ENCODE results near the gene GPATCH8. TPM values are rescaled to one million over a fixed set of nuclear protein-coding genes. Genes with fewer than 3 reads are reported as not detected.

The GPATCH8 gene
- total RNA-seq, 1 experiment from 2014 or later = 51.5 TPM

DNA sequence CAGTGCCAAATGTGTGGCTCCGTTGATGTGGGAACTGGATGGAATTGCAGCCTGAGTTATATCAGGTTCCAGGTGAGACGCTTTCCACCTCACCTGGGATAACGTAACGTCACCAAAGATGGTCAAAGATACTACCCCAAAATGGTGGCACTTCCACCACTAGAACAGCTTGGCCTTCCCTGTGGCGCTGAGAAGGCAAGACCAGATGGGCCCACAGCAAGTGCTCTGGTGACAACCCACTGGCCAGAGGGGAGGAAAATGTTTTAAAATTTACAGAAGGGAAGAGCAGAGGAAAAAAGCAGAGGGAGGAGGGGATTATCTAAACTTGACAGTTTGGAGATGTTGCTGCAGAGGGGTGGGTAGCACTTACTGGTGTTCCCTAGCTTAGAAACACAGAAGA is 106.3 kb downstream of the GPATCH8 start:
- Histone ChIP-seq H2BK12ac (ENCODE audit: insufficient read length, low read depth, low read length) (no peak overlapping the region), H3T11ph (ENCODE audit: low read length) (no peak overlapping the region), H2BK20ac (ENCODE audit: low read depth, low read length, poor library complexity, severe bottlenecking) (no peak overlapping the region), H3K56ac (ENCODE audit: insufficient read length, low read depth, low read length) (no peak overlapping the region), H4K5ac (ENCODE audit: insufficient read length, low read depth, low read length) (no peak overlapping the region), H2BK5ac (ENCODE audit: insufficient read length, low read length) (no peak overlapping the region), H3K27me3 (ENCODE audit: insufficient read depth, low read length) (no peaks in the 10 kb centered on the region), H3K23ac (ENCODE audit: insufficient read length, low read depth, low read length) (no peak overlapping the region), H3K4ac (ENCODE audit: low read depth, low read length) (no peak overlapping the region), H4K91ac (ENCODE audit: insufficient read length, low read depth, low read length) (no peak overlapping the region), H3K79me2 (ENCODE audit: insufficient read depth, low read length) (no peaks in the 10 kb centered on the region), H2AFZ (ENCODE audit: low read length) (no peak overlapping the region), H3K4me2 (ENCODE audit: insufficient read depth, insufficient read length, low read length) (no peak overlapping the region), H3K18ac (ENCODE audit: insufficient read length, low read depth, low read length) (no peak overlapping the region), H4K20me1 (ENCODE audit: control insufficient read depth, insufficient read depth, insufficient read length) (no peaks in the 10 kb centered on the region), H3K9ac (ENCODE audit: extremely low read depth, insufficient read length, low read length) (no peak overlapping the region), H3K4me1 (ENCODE audit: insufficient read depth, low read length) (no peaks in the 10 kb centered on the region), H3K14ac (ENCODE audit: insufficient read depth, low read length) (no peak overlapping the region), H3K27ac (ENCODE audit: insufficient read length, low read depth, low read length) (no peak overlapping the region), H3K9me3 (ENCODE audit: control insufficient read depth, low read depth, low read length) (no peaks in the 10 kb centered on the region), H3K23me2 (ENCODE audit: insufficient read length, low read depth, low read length, poor library complexity, severe bottlenecking) (no peaks in the 10 kb centered on the region), H2BK15ac (ENCODE audit: low read depth, low read length) (no peak overlapping the region), H3K79me1 (ENCODE audit: insufficient read depth, low read depth, low read length, poor library complexity, severe bottlenecking) (no peaks in the 10 kb centered on the region), H4K8ac (replicated peaks; ENCODE audit: insufficient read length, low read depth, low read length) (no peak overlapping the region), H2AK5ac (ENCODE audit: insufficient read length, low read length) (no peak overlapping the region), H2BK120ac (ENCODE audit: low read depth, low read length, poor library complexity, severe bottlenecking) (no peak overlapping the region)
- Mint-ChIP-seq H3K36me3 (ENCODE audit: insufficient read depth in 1 of 3, low read depth in 3 of 3) (peaks cover 25 to 49% (median 46%) of the 10 kb centered on the region in 3 experiments; a peak in 6 of 7 replicates), H3K9me3 (no peaks in the 10 kb centered on the region; a peak in 1 of 5 replicates), H3K27ac (peak overlapping the region in 1 of 3 experiments; percentile 62; a peak in 2 of 7 replicates), H3K27me3 (ENCODE audit: low read depth) (peaks cover 1% of the 10 kb centered on the region), H3K4me3 (no peak overlapping the region), H3K4me1 (no peaks in the 10 kb centered on the region)
- TF ChIP-seq, protein P1, sequence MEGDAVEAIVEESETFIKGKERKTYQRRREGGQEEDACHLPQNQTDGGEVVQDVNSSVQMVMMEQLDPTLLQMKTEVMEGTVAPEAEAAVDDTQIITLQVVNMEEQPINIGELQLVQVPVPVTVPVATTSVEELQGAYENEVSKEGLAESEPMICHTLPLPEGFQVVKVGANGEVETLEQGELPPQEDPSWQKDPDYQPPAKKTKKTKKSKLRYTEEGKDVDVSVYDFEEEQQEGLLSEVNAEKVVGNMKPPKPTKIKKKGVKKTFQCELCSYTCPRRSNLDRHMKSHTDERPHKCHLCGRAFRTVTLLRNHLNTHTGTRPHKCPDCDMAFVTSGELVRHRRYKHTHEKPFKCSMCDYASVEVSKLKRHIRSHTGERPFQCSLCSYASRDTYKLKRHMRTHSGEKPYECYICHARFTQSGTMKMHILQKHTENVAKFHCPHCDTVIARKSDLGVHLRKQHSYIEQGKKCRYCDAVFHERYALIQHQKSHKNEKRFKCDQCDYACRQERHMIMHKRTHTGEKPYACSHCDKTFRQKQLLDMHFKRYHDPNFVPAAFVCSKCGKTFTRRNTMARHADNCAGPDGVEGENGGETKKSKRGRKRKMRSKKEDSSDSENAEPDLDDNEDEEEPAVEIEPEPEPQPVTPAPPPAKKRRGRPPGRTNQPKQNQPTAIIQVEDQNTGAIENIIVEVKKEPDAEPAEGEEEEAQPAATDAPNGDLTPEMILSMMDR (conservative IDR thresholded peaks at IDR 0.05) = no peak
- DNase-seq = peak; percentile 20
- no CpG with 5 or more reads among the region's 5 CpGs for WGBS (ENCODE audit: extremely low coverage, insufficient read length, low lambda C conversion rate)
